HG02852 (cell line): ENCODE data around the gene RBM39.
"Not testable (repeated sequence)": the region's sequence is repeated elsewhere in the genome, so short reads cannot be mapped to it uniquely, and the experiment has no call there.

Source experiments
- ATAC-seq: cut with Tn5 transposase; IDR thresholded peaks from one replicate; pipeline ENCODE4 v1.9.1; 2021; ENCODE audit warnings: mild to moderate bottlenecking, moderate library complexity; ENCODE audit not compliant: unreplicated experiment

Gene RBM39

DNA sequence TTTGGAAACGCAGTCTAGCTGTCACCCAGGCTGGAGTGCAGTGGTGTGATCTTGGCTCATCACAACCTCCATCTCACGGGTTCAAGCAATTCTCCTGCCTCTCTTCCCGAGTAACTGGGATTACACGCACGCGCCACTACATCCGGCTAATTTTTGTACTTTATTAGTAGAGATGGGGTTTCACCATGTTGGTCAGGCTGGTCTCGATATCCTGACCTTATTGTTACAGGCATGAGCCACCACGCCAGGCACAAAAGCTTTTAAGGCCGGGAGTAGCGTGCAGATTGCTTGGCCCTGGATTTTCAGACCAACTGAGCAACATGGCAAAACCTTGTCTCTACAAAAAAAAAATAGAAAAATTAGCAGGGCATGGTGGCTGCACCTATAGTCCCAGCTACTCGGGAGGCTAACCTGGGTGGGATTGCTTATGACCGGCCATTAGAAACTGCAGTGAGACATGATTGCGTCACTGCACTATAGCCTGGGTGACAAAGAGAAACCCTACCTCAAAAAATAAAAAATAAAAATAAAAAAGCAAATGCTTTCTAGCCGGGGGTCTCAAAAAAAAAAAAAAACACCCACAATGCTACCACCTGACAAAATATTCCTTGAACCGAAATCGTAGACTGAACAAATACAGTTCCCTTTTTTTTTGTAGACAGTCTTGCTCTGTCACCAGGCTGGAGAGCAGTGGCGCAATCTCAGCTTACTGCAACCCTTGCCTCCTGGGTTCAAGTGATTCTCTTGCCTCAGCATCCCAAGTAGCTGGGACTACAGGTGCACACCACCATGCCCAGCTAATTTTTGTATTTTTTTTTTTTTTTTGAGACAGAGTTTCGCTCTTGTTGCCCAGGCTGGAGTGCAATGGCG, 15.0 kb downstream of the RBM39 start:
- ATAC-seq = no peak

DNA sequence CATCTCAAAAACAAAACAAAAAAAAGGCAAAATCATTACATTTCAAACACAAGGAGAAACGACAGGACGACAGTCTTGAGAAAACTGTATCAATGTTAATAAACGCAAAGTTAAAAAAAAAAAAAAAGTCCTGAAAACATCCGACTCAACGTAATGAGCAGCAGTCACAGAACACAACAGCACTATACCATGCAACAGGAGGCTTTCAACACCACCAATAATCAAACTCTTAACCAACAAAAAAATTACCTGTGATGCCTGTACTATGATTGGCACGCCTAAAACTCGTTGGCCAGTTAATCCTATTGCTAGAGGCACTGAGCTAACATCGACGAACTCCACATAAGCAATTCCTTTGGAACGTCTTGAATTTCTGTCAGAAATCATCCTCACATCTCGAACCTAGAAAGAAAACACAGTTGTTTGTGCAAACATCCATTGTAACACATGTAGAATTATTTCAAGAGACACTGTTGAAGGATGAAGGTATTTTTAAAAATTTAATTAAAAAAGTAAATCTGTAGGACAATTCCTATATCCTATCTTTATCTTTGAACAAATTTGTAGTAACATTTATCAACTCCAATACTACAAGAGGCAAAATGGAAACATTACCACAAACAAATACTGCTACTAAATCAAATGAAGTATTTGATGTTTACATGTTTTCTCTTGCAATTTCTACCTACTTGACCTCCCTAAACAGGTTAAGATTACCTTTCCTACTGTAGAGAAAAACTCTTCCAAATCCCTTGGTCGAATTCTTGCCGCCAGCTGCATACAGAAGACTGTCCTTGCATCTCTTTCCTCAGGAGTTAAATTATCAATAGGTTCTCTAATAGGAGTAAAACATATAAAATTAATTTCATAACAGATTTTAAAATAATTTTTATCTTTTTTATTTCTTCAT, 17.5 kb downstream of the RBM39 start:
- no peak for ATAC-seq

DNA sequence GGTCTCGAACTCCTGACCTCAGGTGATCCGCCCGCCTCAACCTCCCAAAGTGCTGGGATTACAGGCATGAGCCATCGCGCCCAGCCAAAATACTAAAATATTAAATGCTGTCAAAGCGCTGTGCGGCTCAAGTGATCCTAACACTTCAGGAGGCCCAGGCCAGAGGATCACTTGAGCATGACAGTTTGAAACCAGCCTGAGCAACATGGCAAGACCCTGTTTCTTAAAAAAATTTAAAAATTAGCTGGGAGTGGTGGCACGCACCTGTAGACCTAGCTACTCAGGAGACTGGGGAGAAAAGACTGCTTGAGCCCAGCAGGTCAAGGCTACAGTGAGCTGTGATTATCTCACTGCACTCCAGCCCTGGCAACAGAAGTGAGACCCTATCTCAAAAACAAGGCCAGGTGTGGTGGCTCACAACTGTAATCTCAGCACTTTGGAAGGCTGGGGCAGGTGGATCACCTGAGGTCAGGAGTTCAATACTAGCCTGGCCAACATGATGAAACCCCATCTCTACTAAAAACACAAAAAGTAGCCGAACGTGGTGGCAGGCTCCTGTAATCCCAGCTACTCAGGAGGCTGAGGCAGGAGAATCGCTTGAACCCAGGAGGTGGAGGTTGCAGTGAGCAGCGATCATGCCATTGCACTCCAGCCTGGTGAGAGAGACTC, 18.3 kb downstream of the RBM39 start:
- not testable (repeated sequence) for ATAC-seq

DNA sequence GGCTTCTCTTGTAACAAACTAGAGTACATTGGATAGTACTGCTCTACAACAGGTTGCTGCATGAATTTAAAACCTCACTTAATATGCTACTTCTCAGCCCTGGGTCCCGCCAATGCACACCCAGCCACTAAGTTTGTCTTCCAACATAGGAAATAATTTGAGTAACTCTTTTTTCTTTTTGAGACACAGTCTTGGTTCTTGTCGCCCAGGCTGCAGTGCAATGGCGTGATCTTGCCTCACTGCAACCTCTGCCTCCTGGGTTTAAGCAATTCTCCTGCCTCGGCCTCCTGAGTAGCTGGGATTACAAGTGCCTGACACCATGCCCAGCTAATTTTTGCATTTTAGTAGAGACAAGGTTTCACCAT, 18.8 kb downstream of the RBM39 start:
- ATAC-seq = not testable (repeated sequence)

DNA sequence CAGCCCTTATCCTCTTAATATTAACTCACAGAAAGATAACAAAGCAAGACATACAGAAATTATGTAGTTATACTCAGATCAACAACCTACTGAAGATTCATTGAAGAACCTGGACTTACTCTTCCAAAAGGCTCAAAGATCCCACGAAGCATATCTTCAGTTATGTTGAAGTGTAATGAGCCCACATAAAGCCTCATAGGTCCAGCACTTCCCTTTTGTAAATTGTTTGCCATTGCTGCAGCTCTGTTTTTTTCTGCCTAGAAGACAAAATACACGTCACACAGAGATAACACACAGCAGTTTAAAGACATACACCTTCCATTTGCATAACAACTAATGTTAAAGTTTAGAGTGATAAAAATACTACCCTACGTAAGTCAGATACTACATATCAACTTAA, 20.4 kb downstream of the RBM39 start:
- ATAC-seq = no peak

DNA sequence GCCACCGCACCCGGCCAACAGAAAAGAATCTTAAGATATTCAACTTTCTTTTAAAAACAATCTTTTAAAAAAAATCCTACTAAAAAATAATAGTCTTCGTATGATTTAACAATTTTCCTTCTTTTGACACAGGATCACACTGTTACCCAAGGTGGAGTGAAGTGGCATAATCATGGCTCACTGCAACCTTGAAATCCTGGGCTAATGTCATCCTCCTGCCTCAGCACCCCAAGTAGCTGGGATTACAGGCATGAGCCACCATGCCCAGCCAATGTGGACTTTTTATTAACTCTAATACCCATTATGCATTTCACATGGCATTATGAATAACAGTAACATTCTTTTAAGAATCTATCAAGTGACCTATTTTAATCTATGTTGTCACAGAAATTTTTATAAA, 20.8 kb downstream of the RBM39 start:
- no peak for ATAC-seq

DNA sequence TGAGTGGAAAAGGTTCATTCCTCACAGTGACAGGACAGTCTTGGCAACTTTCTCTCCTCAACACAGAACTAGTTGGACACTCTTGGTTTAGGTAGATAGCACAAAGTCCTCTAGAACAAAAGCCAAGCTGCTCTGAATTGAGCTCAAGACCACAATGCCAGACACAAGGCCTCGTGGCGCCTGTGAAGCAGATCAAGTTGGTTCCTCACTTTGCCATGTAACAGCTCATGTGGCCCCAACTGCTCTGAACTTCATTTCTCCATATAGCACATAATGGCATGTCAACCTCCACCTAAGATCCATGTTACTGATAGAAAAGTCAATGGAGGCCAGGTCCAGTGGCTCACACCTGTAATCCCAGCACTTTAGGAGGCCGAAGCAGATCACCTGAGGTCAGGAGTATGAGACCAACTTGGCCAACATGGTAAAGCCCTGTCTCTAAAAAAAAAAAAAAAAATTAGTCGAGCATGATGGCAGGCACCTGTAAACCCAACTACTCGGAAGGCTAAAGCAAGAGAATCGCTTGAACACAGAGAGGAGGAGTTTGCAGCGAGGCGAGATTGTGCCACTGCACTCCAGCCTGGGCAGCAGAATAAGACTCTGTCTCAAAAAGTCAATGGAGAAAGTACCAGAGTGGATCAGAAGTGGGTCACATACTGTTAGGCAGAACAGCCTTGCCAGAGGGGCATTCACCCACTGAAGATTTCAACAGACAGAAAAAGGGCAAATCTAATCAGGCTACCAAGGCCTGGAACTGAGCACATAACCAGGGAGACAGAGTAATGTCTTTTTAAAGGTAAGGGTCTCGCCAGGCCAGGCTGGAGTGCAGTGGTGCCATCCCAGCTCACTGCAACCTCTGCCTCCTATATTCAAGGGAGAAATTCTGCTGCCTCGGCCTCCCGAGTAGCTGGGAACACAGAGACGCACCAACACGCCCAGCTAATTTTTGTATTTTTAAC, 21.6 kb downstream of the RBM39 start:
- no peak for ATAC-seq

DNA sequence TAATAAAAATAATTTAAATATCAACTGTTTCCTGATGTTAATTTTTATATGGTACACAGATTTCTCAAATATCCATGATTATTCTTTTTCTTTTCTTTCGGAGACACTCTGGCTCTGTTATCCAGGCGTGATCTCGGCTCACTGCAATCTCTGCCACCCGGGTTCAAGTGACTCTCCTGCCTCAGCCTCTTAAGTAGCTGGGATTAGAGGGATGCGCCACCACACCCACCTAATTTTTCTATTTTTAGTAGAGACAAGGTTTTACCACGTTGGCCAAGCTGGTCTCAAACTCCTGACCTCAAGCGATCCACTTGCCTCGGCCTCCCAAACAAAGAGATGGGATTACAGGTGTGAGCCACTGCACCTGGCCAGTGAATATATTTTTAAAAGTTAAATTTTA, 22.3 kb downstream of the RBM39 start:
- no peak for ATAC-seq

DNA sequence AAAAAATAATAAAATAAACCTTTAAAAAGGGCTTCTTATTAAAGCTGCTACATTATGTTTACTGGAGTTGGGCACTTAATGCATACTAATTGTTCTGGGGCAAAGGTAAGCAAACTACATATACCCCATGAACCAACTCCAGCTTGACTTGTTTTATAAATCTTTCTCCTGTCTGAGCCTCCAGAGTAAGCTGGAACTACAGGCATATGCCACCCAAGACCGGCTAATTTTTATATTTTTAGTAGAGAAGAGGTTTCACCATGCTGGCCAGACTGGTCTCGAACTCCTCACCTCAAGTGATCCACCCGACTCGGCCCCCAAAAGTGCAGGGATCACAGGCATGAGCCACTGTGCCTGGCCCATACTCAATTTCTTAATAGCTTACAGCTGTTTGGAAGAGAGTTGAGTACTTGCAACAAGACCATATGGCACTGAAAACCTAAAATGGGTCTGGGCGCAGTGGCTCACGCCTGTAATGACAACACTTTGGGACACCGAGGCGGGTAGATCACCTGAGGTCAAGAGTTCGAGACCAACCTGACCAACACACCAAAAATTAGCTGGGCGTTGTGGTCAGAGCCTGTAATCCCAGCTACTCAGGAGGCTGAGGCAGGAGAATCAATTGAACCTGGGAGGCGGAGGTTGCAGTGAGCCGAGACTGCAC, 23.0 kb downstream of the RBM39 start:
- no peak for ATAC-seq

DNA sequence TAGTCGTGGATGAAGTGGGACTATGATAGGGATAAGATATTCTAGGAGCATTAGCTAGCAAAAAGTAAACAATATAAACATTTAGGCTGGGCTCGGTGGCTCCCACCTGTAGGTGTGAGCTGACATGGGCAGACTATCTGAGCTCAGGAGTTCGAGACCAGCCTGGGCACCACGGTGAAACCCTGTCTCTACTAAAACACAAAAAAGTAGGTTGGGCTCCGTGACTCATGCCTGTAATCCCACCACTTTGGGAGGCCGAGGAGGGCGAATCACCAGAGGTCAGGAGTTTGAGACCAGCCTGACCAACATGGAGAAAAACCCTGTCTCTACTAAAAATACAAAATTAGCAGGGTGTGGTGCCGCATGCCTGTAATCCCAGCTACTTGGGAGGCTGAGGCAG, 23.7 kb downstream of the RBM39 start:
- not testable (repeated sequence) for ATAC-seq

DNA sequence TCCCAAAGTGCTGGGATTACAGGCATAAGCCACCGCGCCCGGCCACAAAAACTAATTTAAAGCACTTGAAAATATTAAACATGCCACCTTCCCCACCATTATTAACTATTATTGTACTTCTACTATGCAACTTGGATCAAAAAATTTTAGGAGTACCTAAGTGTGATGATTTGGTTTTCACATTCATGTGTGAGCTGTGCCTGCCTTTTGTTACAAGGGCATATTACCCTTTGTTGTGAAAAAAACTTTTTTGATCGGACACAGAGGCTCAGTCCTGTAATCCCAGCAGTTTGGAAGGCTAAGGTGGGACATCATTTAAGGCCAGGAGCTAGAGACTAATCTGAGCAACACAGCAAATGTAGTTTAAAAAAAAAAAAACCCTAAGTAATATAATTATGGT, 25.7 kb downstream of the RBM39 start:
- no peak for ATAC-seq

DNA sequence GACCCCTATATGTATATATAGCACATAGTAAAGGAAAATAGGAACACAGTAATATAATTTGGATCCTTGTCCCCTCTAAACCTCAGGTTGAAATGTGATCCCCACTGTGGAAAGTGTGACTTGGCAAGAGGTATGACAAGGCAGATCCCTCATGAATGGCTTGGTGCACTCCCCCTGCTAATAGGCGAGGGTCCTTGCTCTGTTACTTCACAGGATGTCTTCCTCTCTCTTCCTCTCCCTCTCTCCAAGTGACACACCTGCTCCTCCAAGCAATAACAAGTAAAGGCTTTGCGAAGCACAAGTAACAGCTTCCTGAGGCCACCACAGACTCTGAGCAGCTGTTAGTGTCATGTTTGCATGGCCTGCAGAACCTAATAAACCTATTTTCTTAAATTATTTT, 26.4 kb downstream of the RBM39 start:
- ATAC-seq = no peak

DNA sequence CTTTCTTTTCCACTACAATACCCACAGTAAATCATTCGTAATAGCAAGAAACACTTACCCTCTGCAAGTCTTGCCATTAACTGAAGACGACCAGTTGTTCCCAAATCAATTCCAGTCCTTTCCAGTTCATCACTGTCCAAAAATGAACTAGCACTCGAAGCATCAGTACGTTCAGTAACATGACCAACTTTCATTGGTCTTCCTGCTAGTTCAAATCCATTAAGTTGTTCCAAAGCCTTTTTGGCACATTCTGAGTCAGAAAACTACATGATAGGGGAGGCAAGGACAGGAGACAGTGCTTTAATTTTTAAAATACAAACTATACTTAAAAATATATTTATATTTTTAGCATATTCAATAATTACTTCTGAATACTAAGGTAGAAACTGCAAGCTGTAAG, 27.9 kb downstream of the RBM39 start:
- no peak for ATAC-seq

DNA sequence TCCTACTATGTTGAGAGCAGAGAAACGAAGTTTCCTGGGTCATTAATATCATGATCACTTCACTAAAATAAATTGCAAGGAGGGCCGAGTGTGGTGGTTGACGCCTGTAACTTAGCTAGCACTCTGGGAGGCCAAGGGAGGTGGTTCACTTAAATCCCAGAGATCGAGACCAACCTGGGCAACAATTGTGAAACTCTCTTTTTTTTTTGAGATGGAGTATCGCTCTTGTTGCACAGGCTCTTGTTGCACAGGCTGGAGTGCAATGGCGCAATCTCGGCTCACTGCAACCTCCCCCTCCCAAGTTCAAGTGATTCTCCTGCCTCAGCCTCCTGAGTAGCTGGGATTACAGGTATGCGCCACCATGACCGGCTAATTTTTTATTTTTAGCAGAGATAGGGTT, 28.9 kb downstream of the RBM39 start:
- ATAC-seq = not testable (repeated sequence)

DNA sequence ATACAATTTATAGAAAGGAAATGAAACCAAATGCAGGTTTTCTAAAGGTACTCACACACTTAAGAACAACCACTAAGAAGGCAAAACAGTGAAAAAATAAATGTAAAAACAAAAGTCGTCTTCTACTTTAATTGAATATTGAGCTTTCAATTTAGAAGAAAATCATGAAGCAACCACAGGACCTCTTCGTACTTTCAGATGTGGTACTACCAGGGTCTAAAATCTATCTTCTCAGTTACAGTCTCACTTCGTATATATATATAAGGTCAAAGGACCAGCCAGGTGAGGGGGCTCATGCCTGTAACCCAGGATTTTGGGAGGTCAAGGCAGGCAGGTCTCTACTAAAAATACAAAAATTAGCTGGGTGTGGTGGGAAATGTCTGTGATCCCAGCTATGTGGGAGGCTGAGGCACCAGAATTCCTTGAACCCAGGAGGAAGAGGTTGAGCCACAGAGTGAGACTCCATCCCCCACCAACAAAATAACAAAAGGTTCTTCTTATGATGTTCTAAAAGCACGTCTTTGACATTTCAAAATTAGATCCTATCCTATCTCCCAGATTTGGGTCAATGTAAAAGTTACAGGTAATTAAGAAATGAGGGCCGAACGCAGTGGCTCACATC, 30.4 kb downstream of the RBM39 start:
- ATAC-seq = no peak

DNA sequence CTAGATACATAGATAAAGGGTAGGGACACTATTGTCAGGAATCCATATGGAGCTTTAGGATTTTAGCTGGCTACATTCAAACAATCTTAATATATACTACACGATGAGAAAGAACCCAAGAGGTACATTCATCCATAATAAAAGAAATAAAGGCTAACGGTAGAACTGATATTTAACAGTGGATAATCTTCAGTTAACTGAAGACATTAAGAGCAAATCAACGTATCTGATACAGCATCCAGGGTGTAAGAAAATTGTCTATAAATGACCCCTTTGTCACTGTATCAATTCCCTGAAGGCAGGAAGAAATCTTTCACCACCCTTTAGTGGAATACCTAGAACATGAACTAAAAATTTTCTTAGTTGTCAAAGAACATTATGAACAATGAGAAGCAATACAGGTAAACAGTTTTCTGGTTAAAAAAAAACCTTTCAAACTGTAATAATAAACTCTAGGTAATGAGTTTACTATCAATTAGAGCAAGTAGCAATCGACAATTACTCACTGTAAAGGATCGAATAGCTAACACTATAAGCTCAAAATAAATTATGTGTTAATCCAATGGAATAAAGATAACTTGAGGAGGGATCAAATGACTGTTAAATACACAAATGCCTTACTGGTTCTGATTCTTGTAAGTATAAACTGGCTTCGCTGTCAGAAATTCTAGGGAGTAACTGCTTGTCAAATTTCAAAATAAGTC, 31.0 kb downstream of the RBM39 start:
- ATAC-seq = no peak

DNA sequence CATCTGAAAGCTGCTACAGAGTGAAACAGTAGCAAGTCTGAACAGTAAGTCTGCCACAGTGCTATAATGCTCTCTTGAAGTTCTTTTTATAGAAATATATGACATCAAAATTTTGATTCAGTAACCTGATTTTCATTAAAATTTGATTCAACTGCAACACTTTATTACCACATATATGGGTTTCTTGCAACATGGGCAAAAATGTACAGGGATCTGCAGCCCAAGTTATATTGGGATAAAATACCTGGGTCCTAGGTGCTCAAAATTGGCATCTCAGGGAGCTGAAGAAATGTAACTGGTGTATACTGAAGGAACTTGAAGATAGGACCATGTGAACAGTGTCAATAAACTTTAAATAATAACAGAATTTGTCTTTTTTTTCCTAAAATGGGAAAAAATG, 32.0 kb downstream of the RBM39 start:
- ATAC-seq = no peak

DNA sequence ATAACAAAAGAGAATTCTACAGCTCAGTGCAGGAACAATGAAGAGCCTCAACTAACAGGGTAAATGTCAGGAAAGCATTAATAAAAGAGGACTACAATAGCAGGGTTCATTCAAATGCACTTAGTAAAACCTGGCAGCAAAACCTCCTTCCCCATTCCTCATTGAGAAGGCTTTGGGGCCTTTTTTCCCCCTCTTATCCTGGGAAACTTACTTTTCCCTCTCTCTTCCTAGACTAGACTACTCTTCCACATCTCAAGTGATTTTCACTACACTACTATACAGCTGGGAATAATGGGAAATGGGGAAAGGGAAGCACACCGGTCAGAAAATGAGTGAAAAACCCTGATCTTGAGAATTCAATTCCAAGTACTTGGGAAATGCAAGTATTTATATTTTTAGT, 32.8 kb downstream of the RBM39 start:
- no peak for ATAC-seq

DNA sequence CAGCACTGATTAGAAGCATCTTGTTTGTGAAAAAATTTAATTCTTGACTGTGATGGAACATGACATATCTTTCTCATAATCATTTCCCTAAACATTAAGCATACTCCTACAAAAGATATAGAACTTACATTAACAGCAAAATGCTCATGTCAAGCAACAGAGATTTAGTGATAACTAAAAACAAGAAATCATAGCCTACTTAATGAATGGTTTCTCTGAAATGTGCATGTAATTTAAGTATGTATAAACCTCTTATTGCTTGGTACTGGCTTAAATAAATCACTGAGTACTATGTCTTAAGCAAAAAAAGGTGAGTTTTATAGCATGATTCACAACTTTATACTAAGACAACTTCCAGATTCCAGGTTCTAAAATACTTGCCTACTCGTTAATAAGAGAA, 33.6 kb downstream of the RBM39 start:
- no peak for ATAC-seq
